Testis (tissue), 3 donors: Measurements from ENCODE around the gene ZNF282. TPM values are rescaled to one million over a fixed set of nuclear protein-coding genes. Genes with fewer than 3 reads are reported as not detected.

Source experiments
- DNase-seq: peaks from one replicate; pipeline ENCODE4 v3.0.0-alpha.2; 2019
- H3K27ac ChIP-seq, 2 donors: fragments of 200-600 bp; sonication (generic); one replicate each; pipeline ENCODE4 v1.5.1; 2019
- H3K27me3 ChIP-seq: fragments of 200-600 bp; sonication (generic); one replicate; pipeline ENCODE4 v1.5.1; 2019
- H3K36me3 ChIP-seq: fragments of 200-600 bp; sonication (generic); one replicate; pipeline ENCODE4 v1.5.1; 2017; ENCODE audit warnings: low read depth; ENCODE audit errors: missing control alignments
- H3K4me1 ChIP-seq: fragments of 200-600 bp; sonication (generic); one replicate; pipeline ENCODE4 v1.5.1; 2019
- H3K4me3 ChIP-seq, 2 donors: fragments of 200-600 bp; sonication (generic); one replicate each; pipeline ENCODE4 v1.5.1; 2017 to 2019
- H3K9me3 ChIP-seq: fragments of 200-600 bp; sonication (generic); one replicate; pipeline ENCODE4 v1.5.1; 2017
- POLR2A ChIP-seq: fragments of 450-650 bp; IDR thresholded peaks from one replicate; pipeline ENCODE4 v1.6.1; 2017; ENCODE audit warnings: antibody characterized with exemption, mild to moderate bottlenecking, moderate library complexity
- WGBS, 2 donors: methylation state at CpG; one replicate each; pipeline ENCODE4 v1.1.5; 2018; 5-methylcytosine and 5-hydroxymethylcytosine counted together
- intact Hi-C: fragments of 100-400 bp; cut with DNase I; formaldehyde crosslinking; loops from one replicate; pipeline ENCODE4 v1.15.1; 2023; ENCODE audit warnings: low total_unique reads
- polyA plus RNA-seq: library from polyadenylated mRNA; stranded (reverse); fragments of 350-450 nt; fragmentation: Illumina TruSeq; extraction: RNeasy Lipid Tissue Mini Kit (QIAGEN cat#74804); gene quantifications from one replicate; pipeline ENCODE4 v1.2.3, GENCODE V29; 2014; ENCODE audit warnings: low read depth, low replicate concordance; ENCODE audit not compliant: insufficient read depth
- total RNA-seq, 2 donors: library from RNA; depleted of rRNA; stranded (reverse); fragments of >200 nt; gene quantifications; one replicate each; pipeline ENCODE4 v1.2.3, GENCODE V29; 2016
- TF ChIP-seq, protein P1 (sequence below), 3 experiments: fragments of 450-650 bp in 2 of 3; fragments of 200-600 bp in 1 of 3; sonication (generic) in 1 of 3; IDR thresholded peaks; one replicate each; pipeline ENCODE4 v1.5.1; 2016 to 2019; ENCODE audit warnings: antibody characterized with exemption in 3 of 3, mild to moderate bottlenecking in 2 of 3, moderate library complexity in 1 of 3

The ZNF282 gene
- total and polyA plus RNA-seq, 3 donors from 2014 or later, result 9.6 to 17.6 (median 12.2) TPM

DNA sequence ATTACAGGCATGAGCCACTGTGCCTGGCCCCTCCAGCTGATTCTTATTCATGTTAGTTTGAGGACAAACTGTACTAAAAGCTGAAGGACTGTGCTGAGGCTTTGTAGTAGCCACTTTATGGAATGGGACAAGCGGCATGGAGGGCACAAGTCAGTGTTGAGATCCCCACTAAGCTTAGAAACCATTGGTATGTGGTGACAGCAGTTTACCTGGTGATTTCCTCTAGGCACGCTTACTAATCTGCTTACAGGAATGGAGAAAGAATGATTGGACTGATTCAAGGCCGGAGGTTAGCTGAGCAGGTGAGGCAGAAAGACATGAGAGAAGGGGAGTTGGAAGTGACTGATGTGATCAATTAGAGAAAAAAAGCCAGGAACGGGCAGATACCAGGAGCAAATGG lies 44.4 kb upstream of the ZNF282 start:
- Histone ChIP-seq H3K27me3 (no peaks in the 10 kb centered on the region), H3K9me3 (no peaks in the 10 kb centered on the region), H3K27ac (no peak overlapping the region), H3K36me3 (no peaks in the 10 kb centered on the region), H3K4me1 (no peaks in the 10 kb centered on the region), H3K4me3 (no peak overlapping the region)
- TF ChIP-seq, protein P1, sequence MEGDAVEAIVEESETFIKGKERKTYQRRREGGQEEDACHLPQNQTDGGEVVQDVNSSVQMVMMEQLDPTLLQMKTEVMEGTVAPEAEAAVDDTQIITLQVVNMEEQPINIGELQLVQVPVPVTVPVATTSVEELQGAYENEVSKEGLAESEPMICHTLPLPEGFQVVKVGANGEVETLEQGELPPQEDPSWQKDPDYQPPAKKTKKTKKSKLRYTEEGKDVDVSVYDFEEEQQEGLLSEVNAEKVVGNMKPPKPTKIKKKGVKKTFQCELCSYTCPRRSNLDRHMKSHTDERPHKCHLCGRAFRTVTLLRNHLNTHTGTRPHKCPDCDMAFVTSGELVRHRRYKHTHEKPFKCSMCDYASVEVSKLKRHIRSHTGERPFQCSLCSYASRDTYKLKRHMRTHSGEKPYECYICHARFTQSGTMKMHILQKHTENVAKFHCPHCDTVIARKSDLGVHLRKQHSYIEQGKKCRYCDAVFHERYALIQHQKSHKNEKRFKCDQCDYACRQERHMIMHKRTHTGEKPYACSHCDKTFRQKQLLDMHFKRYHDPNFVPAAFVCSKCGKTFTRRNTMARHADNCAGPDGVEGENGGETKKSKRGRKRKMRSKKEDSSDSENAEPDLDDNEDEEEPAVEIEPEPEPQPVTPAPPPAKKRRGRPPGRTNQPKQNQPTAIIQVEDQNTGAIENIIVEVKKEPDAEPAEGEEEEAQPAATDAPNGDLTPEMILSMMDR (IDR thresholded peaks at IDR 0.05), result no peak
- no peak for TF ChIP-seq POLR2A
- DNase-seq, result no peak
- intact Hi-C loops, result no loop called here
- 66 to 67% methylated on average over 4 of the region's 4 CpGs for WGBS, 2 donors

DNA sequence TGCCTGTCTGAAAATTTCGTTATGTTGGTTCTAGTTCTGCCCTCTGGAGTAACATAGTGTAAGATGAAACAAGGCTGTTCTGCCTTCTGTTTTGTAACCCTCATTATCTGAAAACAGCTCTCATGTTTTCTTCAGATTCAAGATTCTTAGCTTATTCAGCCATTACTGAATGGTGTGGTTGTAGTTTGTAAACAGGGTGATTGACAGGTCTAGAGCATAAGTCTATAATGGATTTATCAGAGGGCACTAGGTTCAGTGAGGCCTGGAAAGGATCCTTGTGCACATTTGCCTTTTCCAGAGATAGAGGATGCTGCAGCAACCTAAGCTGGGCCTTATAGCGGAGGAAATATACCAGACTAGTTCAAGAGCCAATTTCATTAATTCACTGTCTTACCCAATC lies 42.0 kb upstream of the ZNF282 start:
- H3K27me3 ChIP-seq, result no peaks in the 10 kb centered on the region
- no peak for DNase-seq
- H3K4me1 ChIP-seq, result no peaks in the 10 kb centered on the region
- H3K9me3 ChIP-seq, result no peaks in the 10 kb centered on the region
- no peaks in the 10 kb centered on the region for H3K36me3 ChIP-seq
- 90 to 95% methylated on average over 2 of the region's 2 CpGs for WGBS, 2 donors
- H3K27ac ChIP-seq, result no peak overlapping the region
- TF ChIP-seq, protein P1 (IDR thresholded peaks at IDR 0.05), result no peak
- TF ChIP-seq POLR2A, result no peak
- intact Hi-C loops, result no loop called here
- H3K4me3 ChIP-seq, result no peak overlapping the region

DNA sequence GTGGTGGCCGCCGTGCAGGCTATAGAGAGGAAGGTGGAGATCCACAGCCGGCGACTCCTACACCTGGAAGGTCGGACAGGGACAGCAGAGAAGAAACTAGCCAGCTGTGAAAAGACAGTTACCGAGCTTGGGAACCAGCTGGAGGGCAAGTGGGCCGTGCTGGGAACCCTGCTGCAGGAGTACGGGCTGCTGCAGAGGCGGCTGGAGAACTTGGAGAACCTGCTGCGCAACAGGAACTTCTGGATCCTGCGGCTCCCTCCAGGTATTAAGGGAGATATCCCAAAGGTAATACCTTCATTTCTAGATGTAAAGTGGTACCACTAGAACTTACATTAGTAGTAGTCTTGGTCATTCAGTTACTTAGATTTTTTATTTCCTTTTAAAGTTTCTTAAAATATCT lies 41.3 kb upstream of the ZNF282 start:
- no peak overlapping the region for H3K27ac ChIP-seq
- intact Hi-C loops, result no loop called here
- no peak overlapping the region for H3K4me3 ChIP-seq
- 71 to 74% methylated on average over 11 of the region's 11 CpGs for WGBS, 2 donors
- H3K4me1 ChIP-seq, result no peaks in the 10 kb centered on the region
- no peak for TF ChIP-seq POLR2A
- TF ChIP-seq, protein P1 (IDR thresholded peaks at IDR 0.05), result no peak
- no peaks in the 10 kb centered on the region for H3K36me3 ChIP-seq
- no peaks in the 10 kb centered on the region for H3K27me3 ChIP-seq
- H3K9me3 ChIP-seq, result no peaks in the 10 kb centered on the region
- DNase-seq, result no peak

DNA sequence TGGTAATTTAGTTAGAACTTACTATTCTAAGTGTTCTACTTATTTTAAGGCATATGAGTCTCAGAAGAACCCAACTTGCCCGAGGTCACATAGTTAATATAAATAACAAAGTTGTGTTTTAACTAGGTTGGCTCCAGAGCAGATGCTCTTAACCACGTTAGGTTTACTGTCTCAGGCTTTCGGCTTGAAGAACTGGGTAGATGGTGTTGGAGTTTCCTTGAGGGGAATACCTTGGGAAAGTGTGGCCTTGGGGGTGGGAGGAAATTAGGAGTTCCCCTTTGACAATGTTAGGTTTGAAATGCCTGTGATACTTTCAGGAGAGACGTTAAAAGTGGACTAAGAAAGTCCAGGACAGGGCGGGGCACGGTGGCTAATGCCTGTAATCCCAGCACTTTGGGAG lies 38.4 kb upstream of the ZNF282 start:
- WGBS, 2 donors, result 67 to 75% methylated on average over 6 of the region's 6 CpGs
- H3K27me3 ChIP-seq, result no peaks in the 10 kb centered on the region
- intact Hi-C loops, result no loop called here
- H3K36me3 ChIP-seq, result no peaks in the 10 kb centered on the region
- H3K4me1 ChIP-seq, result no peaks in the 10 kb centered on the region
- peak overlapping the region in 1 of 2 donors; percentile 34 for H3K4me3 ChIP-seq
- no peaks in the 10 kb centered on the region for H3K9me3 ChIP-seq
- DNase-seq, result no peak
- no peak overlapping the region for H3K27ac ChIP-seq
- TF ChIP-seq POLR2A, result no peak
- TF ChIP-seq, protein P1 (IDR thresholded peaks at IDR 0.05), result no peak

DNA sequence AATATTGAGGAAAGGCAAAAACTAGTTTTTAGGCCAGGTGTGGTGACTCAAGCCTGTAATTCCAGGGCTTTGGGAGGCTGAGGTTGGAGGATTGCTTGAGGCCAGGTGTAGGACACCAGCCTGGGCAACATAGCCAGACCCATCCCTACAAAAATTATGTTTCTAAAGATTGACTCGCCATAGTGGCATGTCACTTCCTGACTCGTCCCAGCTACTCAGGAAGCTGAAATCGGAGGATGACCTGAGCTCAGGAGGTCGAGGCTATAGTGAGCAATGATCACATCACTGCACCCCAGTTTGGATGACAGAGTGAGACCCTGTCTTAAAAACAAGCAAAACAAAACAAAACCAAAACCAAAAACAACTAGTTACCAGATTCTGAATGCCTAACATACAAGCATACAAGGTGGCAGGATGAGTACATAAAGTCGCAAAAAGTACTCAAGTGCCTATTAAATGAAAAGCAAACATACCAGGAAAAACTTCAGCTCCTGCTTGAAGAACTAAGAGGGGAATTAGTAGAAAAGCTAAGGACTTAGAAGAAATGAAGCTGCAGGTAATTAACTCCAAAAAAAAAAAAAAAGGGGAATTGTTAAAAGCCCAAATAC lies 34.0 kb upstream of the ZNF282 start:
- intact Hi-C loops, result no loop called here

More for the DNA sequence above, 34.0 kb upstream of the ZNF282 start:
- Histone ChIP-seq H3K27ac (no peak overlapping the region), H3K4me1 (no peaks in the 10 kb centered on the region), H3K36me3 (no peaks in the 10 kb centered on the region), H3K27me3 (no peaks in the 10 kb centered on the region), H3K4me3 (no peak overlapping the region), H3K9me3 (no peaks in the 10 kb centered on the region)
- WGBS, 2 donors, result 87 to 91% methylated on average over 5 of the region's 5 CpGs
- no peak for DNase-seq
- TF ChIP-seq, protein P1 (IDR thresholded peaks at IDR 0.05), result no peak
- TF ChIP-seq POLR2A, result no peak
